Activated T-cell treated with anti-CD3 and anti-CD28 coated beads, Interleukin-2, amount 50 U/mL, for 1 hour (primary cell): Measurements from ENCODE around the gene SH2D2A.
A peak's percentile ranks its signal among the peaks of the same experiment; 100 is the strongest.

Experiments used
- DNase-seq: peaks from one replicate; pipeline ENCODE4 v3.0.0-alpha.2; 2020

SH2D2A gene

GRCh38 chr1:156816561-156817328 lies at the start of gene SH2D2A:
Gene SH2D2A, minus strand, starts transcription at chr1:156816848. Its CDS starts 140 bp downstream, at chr1:156816708.
- peak; percentile 90 for DNase-seq

DNA sequence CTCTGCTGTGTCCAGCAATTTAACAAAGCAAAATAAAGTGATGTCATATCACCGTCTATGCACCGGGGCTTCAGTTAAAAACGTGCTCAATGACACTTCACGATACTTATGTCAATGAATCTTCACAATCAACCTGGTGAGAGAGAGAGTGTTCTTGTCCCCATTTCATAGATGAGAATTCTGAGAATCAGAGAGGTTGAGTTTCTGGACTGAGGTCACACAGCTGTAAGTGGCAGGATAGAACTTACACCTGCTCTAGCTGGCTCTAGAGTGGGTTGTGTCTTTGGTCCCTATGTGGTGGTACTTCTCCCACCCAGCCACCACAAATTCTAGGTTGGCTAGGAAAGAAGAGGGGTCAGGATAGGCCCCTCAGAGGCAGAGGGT lies 49.2 kb upstream of the SH2D2A start:
- no peak for DNase-seq

DNA sequence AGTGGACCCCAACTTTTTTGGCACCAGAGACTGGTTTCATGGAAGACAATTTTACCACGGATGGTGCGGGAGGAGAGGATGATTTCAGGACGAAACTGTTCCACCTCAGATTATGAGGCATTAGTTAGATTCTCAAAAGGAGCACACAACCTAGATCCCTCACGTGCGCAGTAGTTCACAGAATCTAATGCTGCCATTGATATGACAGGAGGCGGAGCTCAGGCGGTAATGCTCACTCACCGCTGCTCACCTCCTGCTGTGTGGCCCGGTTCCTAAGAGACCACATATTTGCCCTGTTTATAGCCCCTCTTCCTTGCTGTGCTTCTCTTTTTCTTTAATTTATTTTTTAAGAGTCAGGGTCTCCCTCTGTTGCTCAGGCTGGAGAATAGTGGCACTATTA lies 48.6 kb upstream of the SH2D2A start:
- DNase-seq: no peak

DNA sequence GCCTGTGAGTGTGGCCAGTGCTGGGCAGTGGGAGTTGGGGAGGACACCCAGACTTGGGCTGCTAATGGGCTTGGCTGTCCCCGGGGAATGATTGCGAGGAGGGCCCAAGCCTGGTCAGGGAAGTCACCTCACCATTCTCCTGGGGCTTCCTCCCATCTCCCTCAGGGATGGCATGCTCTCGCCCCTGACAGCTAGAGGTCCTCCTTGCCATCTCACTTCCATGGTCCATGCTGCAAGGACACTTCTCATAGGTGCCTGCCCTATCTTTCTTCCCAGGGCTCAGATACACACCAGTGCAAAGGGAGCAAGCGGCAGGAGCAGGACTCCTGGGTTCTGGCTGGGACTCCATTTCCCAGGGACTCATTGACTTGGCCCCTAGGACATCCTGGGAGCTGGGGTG lies 48.1 kb upstream of the SH2D2A start:
- no peak for DNase-seq

DNA sequence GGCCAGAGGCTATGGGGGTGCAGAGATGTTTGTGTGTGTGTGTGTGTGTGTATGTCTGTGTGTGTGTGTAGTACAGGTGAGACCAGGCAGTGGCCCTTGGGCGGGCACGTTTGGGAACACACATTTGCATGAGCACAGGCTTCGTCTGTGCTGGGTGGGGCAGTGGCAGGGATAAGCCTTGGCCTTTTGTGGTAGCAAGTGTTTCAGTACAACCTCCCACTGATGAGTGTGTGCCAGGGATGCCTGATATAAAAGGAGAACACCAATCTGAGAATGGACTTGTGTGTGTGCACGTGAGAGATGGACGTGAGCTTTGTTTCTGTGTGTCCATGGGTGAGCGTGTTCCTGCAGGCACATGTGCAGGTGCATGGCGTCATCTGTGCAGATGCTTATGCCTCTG lies 47.0 kb upstream of the SH2D2A start:
- DNase-seq: no peak

GRCh38 chr1:156862997-156863599 lies 46.5 kb upstream of the SH2D2A start:
- no peak for DNase-seq

DNA sequence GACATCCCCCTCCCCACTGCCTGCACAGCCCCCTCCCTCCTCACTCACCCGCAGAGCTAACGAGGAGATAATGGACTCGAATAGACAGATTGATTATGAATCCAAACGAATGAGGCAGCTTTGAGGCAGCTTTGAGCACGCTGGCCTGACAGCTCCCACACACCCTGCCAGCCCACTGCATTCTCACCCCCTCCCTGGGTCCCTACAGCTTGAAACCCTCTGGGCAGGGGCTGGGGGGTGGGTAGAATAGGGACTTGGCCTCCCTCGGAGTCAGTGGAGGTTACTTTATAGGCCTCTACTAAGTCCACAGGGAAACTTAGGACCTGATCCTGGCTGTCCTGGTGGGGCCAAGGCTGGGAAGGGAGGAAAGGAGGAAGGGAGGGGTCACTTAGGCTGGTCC lies 45.9 kb upstream of the SH2D2A start:
- DNase-seq: no peak

DNA sequence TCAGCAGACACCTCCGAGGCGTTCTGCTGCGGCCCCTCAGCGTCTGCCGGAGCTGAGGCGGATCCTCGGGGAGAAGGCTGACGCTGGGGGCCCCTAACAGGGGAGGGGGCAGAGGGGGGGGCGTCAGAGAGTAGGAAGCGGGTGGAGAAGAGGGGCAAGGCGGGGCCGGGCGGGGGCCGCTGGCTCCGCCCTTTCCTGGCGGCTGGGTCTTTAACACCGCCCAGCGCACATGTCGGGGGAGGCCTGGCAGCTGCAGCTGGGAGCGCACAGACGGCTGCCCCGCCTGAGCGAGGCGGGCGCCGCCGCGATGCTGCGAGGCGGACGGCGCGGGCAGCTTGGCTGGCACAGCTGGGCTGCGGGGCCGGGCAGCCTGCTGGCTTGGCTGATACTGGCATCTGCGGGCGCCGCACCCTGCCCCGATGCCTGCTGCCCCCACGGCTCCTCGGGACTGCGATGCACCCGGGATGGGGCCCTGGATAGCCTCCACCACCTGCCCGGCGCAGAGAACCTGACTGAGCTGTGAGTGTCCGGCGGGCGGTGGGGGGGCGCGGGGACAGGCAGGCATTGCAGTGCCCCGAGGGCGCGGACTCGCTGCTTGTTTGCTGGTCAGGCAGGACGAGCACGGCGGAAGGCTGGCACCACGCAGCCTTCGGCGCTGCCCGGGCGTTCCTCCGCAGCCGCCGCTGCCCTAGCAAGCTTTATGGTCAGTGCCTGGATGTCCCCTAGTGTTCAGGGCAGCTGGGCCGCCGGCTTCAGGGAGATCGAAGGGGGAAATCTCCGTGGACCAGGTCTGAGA lies 44.2 kb upstream of the SH2D2A start, which contains the start of gene NTRK1:
Gene NTRK1 (plus strand): TSS at position 238 of the 796 bp plus-strand sequence. CDS start 70 bp downstream, at position 308.
- peak; percentile 66 for DNase-seq

DNA sequence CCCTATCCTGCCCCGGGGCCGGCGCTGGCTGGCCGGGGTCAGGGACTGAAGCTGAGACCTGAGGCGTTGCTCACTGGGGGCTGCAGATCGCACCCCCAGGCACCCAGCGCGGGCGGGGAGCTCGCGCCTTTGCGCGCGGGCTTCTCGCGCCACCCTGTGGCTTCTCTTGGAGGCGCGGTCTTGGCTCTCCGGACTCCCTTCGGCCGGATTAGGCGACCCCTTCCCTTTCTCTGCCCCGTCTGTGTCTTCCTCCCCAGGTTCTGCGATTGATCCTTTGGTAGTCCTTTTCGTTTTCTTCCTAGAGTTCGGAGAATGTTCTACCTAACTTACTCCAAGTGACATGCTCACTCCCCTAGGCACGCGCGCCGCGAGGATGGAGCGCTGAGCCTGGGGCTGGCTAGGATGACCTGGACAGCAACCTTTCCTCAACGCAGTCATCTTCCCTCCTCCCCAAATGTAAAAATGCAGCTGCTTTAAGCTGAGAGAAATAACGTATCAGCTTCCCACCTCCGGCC lies 43.5 kb upstream of the SH2D2A start:
- DNase-seq: peak; percentile 76

DNA sequence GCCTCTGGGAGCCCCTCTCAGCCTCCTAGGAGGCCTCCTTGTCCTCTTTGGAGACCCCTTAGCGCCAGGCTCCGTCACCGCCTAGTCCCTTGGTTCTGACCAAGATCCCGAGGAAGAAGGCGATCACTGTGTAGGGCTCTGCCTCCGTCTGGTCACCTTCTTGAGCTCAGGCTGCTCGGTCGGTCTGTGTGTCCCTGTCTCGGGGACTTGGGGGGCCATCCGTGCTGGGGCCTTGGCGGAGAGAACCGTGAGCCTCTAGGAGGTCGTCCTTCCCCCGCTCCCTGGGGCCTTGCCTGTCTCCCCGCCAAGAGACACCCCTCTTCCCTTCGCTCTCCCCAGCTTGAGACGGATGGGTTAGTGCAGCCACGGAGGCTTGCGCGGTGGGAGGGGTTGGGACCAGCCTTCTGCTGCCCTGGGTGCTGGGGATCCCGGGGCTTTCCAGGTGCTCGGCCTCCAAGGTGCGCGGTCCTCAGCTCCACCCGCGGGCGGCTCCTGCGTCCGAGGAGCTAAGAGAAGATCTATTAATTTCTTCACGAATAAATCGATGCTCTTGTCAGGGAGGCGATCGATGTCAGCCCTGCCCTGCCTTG lies 43.0 kb upstream of the SH2D2A start:
- peak; percentile 53 for DNase-seq

- DNase-seq: no peak
These were observed 42.4 kb upstream of the SH2D2A start, which contains the start of gene INSRR for GRCh38 chr1:156858959-156859522. Gene INSRR, minus strand, starts transcription at chr1:156859117. Its CDS starts 496 bp downstream, at chr1:156858621.

GRCh38 chr1:156858555-156858956 lies 41.9 kb upstream of the SH2D2A start:
- DNase-seq: no peak

DNA sequence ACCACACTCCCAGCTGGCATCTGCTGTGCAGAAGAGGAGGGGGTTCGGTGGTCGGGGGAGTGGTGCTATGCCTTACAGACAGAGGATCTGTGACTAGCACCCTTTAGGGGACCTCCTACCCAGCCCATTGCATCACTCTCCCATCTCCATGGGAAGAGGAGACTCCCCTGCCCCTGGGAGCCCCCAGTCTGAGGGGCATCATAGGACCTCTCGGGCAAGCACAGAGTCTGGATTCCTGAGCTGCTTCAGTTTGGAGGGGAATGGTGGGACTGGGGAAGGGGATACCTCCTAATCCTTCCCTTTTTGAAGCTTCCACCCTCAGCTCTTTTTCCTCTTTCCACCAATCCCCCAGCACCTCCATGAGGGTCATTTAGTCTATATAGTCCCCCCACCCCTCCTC lies 40.9 kb upstream of the SH2D2A start:
- DNase-seq: no peak

GRCh38 chr1:156856282-156856785 lies 39.7 kb upstream of the SH2D2A start:
- DNase-seq: no peak

DNA sequence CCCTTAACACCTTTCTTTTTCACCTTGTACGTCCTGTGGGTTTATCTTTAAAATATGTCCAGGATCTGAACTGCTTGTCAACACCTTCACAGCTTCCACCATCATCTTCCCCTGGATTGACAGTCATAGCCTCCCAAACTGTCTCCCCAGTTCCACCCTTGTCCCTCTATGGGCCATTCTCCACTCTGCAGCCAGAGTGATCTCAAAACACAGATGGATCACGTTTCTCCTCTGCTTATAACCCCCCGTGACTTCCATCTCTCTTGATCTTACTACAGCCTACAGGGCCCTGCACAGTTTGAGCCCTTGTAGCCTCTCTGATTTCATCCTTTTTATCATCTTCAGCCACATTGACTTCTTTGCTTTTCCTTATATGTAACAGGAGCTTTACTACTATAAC lies 38.0 kb upstream of the SH2D2A start:
- no peak for DNase-seq

GRCh38 chr1:156853761-156854160 lies 37.1 kb upstream of the SH2D2A start:
- DNase-seq: no peak

DNA sequence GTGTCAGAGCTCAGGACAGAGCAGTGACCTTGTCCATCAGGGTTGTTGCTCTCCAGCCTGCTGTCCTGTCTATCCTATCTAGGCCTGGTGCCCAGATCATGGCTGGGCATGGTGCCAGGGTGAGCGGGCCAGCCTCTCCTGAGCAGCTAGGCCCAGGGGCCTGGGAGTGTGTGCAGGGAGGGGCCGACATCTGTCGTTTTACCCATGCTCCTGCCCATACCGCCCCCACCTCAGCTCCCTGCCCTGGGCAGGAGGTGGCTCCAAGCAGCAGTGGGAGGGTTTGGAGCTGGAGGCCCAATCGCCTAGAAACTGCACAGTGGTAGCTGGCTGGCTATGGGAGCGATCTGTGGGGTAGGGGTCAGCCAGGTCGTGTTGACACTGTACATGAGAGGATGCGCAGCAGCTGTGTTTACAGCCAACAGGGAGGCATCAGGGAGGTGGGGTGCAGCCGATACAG lies 35.8 kb upstream of the SH2D2A start:
- DNase-seq: no peak

DNA sequence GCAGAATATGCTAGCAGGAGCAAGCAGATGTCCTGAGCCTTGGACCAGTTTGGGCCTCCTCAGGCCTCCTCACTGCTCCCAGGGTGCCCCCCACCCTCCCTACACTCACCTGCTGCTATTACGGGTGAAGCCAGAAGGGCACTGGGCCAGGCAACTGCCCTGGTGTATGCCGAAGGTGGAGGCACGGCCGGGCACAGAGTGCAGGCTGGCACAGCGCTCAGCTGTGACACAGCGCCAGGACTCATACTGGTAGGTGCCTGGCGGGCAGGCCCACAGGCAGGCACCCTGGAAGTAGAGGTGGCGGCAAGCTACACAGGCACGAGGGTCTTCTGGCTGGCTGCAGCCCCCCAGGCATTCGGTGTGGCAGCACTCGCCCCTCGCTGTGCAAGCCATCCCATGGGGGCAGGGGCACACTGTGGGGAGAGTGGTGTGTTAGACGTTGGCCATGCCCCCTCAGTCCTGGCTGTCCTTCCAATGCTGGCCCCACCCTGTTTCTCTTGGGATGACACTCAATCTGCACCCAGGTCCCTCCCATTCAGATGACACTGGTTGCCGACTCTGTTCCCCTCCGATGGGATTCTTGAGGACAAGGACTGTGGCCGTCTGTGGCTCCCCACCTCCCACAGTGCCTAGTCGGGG lies 35.2 kb upstream of the SH2D2A start:
- DNase-seq: no peak

- DNase-seq: no peak
These were observed 32.5 kb upstream of the SH2D2A start for GRCh38 chr1:156849151-156849496.

DNA sequence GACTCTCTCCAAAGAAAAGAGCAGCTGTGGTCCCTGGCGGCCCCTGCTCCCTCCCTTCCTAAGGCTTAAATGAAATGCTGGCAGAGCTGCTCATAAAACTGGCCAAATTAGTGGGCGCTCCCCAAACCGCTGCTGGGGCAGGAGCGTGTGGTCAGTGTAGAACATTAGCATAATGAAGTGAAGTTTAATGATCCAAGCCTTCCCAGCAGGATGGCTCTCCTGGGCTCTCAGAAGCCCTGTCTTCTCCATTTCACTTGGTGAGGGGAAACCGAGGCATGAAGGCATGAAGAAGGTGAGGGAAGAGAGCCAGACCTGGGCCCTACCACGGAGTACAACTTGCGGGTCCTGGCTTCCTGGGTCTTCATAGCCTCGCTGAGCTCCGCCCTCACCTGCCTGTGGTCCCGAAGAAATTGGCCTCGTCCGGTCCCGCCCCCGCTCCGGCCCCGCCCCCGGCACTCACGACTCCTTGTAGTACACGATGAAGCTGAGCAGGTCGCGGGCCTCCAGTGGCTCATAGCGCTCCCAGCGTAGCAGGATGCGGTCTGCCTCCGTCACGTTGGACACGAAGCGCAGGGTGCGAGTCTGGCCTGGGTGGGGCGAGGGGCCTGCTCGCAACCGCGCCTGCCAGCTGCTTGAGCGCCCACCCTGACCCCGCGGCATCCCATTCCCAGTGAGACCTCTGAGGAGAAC lies 32.0 kb upstream of the SH2D2A start:
- peak; percentile 76 for DNase-seq
